HG02938 (cell line): ENCODE results near the gene CLMP.
"Not testable (repeated sequence)": the region's sequence is repeated elsewhere in the genome, so short reads cannot be mapped to it uniquely, and the experiment has no call there.

Experiments
- ATAC-seq: cut with Tn5 transposase; IDR thresholded peaks from one replicate; pipeline ENCODE4 v1.9.1; 2021; ENCODE audit warnings: mild to moderate bottlenecking, moderate library complexity; ENCODE audit not compliant: unreplicated experiment

Gene CLMP

GRCh38 chr11:123218451-123218850 lies 23.4 kb upstream of the CLMP start:
- no peak for ATAC-seq

DNA sequence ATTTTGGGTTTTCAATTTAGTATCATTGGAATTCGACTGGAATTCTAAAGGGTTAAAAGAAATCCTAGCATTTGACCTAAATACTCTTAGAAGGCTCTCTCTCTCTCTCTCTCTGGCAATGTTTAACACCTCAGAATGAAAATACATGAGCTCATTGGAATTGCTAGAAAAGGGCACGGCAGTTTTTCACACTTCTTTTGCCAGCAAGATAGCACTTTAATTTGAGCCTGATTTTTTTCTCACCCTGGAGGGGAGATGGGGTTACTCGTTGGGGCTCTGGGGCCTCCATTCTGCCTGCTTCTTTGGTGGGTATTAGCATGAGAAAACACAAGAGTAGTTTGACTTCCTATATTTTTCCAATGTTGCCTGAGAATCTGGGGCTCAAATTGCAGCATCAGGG lies 22.8 kb upstream of the CLMP start:
- no peak for ATAC-seq

DNA sequence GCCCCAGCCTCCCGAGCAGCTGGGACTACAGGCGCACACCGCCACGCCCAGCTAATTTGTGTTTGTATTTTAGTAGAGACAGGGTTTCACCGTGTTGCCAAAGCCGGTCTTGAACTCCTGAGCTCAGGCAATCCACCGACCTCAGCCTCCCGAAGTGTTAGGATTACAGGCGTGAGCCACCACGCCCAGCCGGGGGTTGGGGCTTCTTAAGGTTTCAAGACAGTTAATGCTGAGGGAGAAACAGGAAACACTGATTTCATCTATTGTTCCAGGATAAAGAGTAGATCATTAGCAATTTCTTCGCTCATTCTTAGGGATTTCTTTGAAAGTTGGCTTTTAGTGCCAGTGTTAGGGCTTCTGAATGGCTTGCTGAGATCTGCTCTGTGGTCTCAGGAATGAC lies 21.2 kb upstream of the CLMP start:
- ATAC-seq, result no peak

DNA sequence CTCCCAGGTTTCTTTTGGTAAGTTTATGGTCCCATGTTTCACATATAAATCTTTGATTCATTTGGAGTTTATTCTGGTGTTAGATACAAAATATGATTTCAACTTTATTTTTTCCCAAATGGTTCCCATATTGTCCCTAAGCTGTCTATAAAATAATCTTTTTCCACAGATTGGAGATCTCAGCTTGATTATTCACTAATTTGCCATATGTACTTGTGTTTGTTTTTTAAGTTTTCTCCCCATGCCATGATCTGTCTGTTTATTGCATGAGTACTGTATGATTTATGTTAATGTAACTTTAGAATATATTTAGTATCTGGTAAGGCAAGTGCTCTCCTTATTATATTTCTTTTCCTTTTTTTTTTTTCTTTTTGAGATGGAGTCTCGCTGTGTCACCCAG lies 19.9 kb upstream of the CLMP start:
- ATAC-seq, result no peak

- no peak for ATAC-seq
Observed at GRCh38 chr11:123214396-123214795, 19.3 kb upstream of the CLMP start.

DNA sequence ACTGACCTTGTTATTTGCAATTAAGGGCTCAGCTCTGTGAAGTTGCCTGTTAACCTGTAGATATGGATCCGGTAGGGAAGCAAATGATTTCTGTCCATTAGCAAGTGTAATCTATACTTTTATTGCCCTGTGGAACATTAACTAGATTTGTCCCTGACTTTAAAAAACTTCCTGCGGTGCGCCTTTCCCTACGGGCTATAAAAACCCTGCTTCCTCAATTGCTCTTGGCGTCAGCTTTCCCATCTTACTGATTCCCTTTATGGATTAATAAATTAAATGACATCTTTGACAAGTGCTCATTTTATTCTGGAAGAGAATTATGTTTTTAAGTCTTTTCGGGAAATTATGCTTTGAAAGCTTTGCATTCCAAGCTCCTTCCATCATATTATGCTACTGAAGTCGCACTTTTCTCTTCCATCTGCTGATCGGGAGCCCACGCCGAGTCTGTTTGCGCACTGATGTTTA lies 18.3 kb upstream of the CLMP start:
- no peak for ATAC-seq

DNA sequence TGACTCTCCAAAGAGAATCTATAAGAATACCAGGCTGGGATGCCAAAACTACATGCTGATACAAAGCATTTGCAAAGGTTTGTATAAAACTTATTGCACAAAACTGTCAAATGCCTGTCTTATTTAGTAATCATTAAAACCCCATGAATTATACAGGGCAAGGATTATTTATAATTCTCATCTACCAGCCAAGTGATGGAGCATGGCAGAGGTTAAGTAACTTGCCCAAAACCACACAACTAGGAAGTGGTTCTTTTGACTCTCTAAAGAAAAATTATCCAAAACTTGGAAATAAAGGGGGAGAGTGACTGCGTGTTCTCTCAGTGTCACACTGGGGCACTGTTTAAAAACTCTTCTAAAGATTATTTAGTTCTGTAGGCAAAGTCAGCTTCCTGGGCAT lies 17.4 kb upstream of the CLMP start:
- no peak for ATAC-seq

GRCh38 chr11:123211981-123212380 lies 16.9 kb upstream of the CLMP start:
- no peak for ATAC-seq

- no peak for ATAC-seq
Observed at GRCh38 chr11:123211149-123211852, 16.3 kb upstream of the CLMP start.

DNA sequence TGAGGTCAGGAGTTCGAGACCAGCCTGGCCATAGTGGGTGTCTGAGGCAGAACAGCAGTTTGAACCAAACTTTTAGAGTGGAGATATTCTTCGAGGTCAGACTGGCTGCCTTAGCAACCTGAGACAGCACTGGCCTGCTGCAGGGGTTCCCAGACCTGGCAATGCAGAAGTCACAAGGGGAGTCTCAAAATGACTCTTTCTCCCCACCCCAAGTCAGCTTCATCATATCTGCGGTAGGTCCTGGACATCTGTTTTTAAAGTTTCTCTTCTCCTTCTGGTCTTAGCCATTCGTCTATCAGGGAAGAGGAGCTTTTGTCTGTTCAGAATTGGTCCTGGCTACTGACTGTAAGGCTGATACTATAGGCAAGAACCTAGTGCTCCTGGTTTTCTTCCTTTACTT lies 14.5 kb upstream of the CLMP start:
- no peak for ATAC-seq

DNA sequence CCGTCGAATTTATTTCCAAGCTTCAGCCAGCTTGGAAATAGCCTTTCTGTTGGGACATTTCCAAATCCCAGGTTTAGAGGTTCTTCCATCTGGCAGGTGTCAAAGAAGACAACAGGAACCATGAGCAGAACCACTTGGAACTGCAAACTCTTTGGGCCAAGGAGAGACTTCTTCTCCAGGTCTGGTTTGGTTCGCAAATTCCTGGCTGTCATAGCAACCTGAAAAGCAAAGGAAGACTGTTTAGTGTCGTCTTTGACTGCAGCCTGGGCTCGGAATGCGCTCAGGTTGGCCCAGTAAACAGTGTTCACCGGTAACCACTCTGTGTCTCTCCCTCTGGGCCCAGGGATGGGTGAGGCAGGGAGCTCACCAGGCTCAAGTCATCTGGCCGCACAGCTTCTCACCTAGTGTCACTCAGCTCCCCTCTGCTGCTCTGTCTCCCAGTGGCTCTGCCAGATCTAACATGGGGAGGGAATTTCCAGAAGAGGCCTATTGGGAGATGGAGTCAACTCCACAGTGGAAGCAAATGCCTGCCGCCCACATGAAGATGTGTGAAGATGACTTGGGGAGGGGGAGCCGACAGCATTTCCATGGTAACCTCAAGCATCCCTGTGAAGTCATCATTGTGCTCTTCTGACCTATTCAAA lies 11.9 kb upstream of the CLMP start:
- no peak for ATAC-seq

DNA sequence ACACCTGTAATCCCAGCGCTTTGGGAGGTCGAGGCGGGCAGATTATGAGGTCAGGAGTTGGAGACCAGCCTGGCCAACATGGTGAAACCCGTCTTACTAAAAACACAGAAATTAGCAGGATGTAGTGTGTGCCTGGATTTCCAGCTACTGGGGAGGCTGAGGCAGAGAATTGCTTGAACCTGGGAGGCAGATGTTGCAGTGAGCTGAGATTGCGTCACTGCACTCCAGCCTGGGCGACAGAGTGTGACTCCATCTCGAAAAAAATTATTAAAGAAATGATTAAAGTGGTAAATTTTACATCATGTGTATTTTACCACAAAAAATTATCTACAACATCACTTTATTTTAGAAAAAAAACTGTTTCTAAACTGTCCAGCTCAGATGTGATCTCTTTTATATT lies 11.0 kb upstream of the CLMP start:
- ATAC-seq, result not testable (repeated sequence)

- ATAC-seq, result no peak
Observed at GRCh38 chr11:123203934-123204333, 8.9 kb upstream of the CLMP start.

GRCh38 chr11:123203471-123203870 lies 8.4 kb upstream of the CLMP start:
- ATAC-seq, result no peak

DNA sequence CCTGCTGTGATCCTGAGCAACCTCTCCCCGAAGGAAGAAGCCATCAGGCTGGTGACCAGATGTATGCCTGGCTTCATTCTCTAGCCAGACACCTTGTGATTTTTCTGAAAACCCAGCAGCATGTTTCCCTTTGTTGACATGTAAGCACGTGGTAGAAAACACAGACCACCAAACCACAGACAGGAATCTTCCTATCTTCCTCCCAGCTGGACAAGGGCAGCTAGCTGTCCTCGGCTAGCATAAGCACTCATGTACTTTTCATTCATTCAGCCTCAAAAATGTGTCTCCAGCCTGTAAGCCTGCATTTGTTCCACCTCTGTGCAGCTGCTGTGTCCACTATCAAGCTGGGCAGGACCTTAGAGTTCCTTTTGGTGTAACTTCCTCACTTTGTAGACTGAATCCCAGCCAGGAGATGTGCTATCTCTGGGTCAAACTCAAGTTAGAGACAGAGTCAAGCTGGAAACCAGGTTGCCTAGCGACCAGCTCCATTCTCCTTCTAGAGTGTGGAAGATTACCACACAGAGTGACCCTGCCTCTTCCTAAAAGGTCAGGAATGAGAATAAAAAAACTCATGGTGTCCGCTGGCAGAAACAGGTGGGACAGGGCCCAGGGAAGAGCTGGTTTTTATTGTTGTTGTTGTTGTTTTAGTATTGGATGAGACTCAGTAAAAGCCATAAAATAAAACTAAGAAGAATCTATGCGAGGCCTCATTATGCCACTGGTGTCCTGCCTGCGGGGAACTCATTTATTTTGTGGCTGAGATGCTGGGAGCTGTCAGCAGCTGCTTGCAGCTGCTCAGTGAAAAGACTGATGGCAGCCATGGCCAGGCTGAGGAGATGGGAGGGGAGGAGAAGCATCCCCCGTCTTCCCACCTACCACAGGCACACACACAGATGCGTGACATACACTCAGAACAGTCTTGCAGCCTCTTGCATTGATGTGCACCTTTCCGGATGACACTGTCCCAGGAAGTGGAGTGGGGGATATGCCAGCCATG lies 7.4 kb upstream of the CLMP start:
- no peak for ATAC-seq

GRCh38 chr11:123200264-123200663 lies 5.2 kb upstream of the CLMP start:
- ATAC-seq, result no peak

DNA sequence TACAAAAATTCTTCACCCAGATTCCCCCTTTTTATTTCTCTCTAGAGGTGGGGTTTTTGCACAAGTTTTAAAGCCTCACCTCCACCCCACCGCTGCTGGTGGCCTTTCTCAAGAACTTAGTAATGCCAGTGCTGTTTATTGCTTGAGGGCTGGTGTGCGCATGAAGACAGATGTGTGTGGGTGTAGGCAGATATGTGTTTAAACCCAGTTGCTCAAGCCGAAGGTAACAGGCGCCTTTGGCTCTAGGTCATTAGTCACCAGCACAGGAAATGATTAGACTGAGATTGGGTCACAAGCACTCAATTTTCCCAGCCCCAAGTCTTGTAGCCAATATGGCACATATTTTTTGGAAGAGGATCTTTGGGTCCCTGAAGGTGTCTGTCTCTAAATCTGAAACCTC lies 2.7 kb upstream of the CLMP start:
- no peak for ATAC-seq

DNA sequence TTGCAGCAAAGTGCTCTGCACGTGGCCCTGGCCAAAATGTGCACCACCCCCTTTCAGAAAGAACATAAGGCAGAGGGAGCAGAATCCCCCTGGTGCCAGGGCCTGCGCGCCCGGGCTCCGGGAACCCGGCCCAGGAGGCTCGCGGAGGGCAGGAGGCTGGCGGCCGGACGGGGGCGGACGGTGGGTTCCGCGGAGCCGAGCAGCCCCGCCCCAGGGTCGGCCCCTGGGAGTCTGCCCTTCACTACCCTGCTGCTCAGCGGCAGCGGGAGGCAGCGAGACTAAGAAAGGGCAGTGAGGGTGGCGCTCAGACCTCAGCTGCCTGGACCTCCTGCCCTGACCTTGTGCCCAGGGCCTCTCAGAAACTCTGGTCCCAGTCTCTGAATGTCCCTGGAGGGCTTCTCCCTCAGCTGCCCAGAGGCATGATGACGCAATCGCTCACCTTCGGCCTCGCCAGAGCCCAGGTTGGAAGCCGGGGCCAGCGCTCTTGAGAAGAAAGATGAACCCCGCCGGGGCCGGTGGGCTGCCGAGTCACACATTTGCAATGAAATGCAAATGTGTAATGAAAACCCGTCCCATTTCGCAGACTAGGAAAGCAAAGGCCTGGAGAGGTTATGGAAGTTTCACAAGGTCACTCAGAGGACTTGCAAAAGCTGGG lies 1.1 kb upstream of the CLMP start:
- no peak for ATAC-seq

DNA sequence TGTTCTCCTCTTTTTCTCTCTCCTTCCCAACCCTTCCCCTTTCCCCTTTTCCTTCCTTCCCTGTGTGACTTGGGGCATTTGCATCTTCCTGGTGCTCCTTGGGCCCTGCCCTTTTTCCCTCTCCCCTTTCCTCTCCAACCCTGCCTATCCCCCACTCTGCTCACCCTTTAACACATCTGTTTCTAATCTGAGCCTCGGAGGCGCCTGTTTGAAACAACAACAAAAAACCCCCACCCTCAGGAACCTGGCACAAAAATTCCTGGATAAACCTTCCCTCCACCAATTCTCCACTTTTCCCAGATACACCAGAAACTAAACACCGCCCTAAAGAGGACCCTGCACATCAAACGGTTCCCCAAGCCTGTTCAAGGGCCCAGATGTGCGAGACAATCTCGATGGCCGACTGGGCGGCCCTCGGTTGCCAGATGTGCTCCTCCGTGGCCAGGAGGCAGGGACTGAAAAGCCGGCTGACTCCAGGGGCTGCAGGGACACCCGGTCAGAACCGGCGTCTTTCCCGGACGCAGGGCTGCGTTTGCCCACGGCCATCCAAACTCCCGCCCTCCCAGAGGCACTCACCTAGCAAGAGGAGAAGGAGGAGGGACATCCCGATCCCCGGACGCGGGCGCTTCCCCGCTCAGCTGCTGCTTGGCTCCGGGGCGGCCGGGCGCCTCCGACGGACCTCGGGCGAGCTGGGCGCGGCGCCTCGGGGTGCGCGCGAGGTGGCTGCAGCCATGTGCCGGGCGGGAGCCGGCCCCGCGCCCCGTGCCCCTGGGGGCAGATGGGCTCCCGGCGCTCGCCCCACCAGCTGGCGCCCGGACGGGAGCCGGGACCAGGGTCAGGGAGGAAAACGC lies 486 bp downstream of the CLMP start:
- no peak for ATAC-seq

- no peak for ATAC-seq
Observed at GRCh38 chr11:123193742-123194141, 1.3 kb downstream of the CLMP start.
